Panc1 (cell line): ENCODE measurements around the gene AHRR. TPM values are rescaled to one million over a fixed set of nuclear protein-coding genes. Genes with fewer than 3 reads are reported as not detected.
"Not testable (repeated sequence)": the region's sequence is repeated elsewhere in the genome, so short reads cannot be mapped to it uniquely, and the experiment has no call there.

Source experiments
- ATAC-seq: fragments of 200-7000 bp; cut with Tn5 transposase; 2 replicates; pipeline ENCODE4 v1.9.1; 2020; ENCODE audit warnings: mild to moderate bottlenecking, moderate library complexity
- BruUV-seq: library from RNA; stranded (reverse); fragments of 400-500 nt; replicated peaks from 2 replicates; lab custom pipeline; 2021; lab: Mats Ljungman, UMichigan
- CTCF ChIA-PET: fragments of 300-600 bp; sonication (Branson Sonifier 250); formaldehyde crosslinking; loops from one replicate; lab custom pipeline; 2022; ENCODE audit warnings: antibody characterized with exemption; lab: Charles Lee
- POLR2A ChIA-PET: fragments of 300-600 bp; sonication (Branson Sonifier 250); formaldehyde crosslinking; loops from one replicate; lab custom pipeline; 2022; ENCODE audit warnings: antibody characterized with exemption; lab: Charles Lee
- DNase-seq: peaks from one replicate; pipeline ENCODE4 v3.0.0-alpha.2; 2010; ENCODE audit warnings: low read depth, low spot score
- H3K27ac ChIP-seq: 2 replicates; pipeline ENCODE4 v1.5.1; 2011; ENCODE audit warnings: mild to moderate bottlenecking, low read length, inconsistent platforms
- H3K27me3 ChIP-seq: fragments of 200-500 bp; sonication (Bioruptor generic); 2 replicates; pipeline ENCODE4 v1.6.0; 2014; ENCODE audit warnings: low read length, inconsistent platforms; ENCODE audit not compliant: control insufficient read depth, insufficient read depth
- H3K36me3 ChIP-seq: fragments of 200-500 bp; sonication (Bioruptor generic); 2 replicates; pipeline ENCODE4 v1.5.1; 2014; ENCODE audit warnings: inconsistent platforms, mild to moderate bottlenecking, low read length, moderate library complexity; ENCODE audit not compliant: control insufficient read depth, insufficient read depth
- H3K4me1 ChIP-seq: 2 replicates; pipeline ENCODE4 v1.5.1; 2011; ENCODE audit warnings: inconsistent platforms, mild to moderate bottlenecking, low read length, moderate library complexity; ENCODE audit not compliant: control insufficient read depth, insufficient read depth
- H3K4me3 ChIP-seq, 2 experiments: 2 replicates each; pipeline ENCODE4 v1.5.1; 2011 to 2012; ENCODE audit warnings: low read depth in 2 of 2, low read length in 2 of 2, mild to moderate bottlenecking in 2 of 2, inconsistent platforms in 1 of 2, moderate library complexity in 1 of 2
- H3K9me3 ChIP-seq: fragments of 200-500 bp; sonication (Bioruptor generic); 2 replicates; pipeline ENCODE4 v1.5.1; 2014; ENCODE audit warnings: low read depth, mild to moderate bottlenecking, inconsistent platforms, low read length, moderate library complexity; ENCODE audit not compliant: control insufficient read depth, insufficient read depth
- POLR2AphosphoS5 ChIP-seq: IDR thresholded peaks from 2 replicates; pipeline ENCODE4 v1.6.1; 2012; ENCODE audit warnings: mild to moderate bottlenecking, low read depth, low read length, moderate library complexity
- SIN3A ChIP-seq: IDR thresholded peaks from 2 replicates; pipeline ENCODE4 v1.6.1; 2012; ENCODE audit warnings: low read depth, mild to moderate bottlenecking, low read length, moderate library complexity, borderline replicate concordance; ENCODE audit not compliant: insufficient read depth
- TCF7L2 ChIP-seq: IDR thresholded peaks from 2 replicates; pipeline ENCODE4 v1.6.1; 2011; ENCODE audit warnings: mild to moderate bottlenecking, low read depth, low read length, inconsistent platforms
- in situ Hi-C: cut with HindIII; loops from 2 replicates; pipeline ENCODE4 v1.10.0; 2016; ENCODE audit warnings: low sequenced_read_pairs, low pct_unique_long_range_greater_than_20kb
- intact Hi-C: fragments of 100-400 bp; cut with micrococcal nuclease; formaldehyde crosslinking; loops from one replicate; pipeline ENCODE4 v1.10.0; 2022; ENCODE audit not compliant: unreplicated experiment
- total RNA-seq: library from RNA; stranded (reverse); gene quantifications from one replicate; pipeline ENCODE4 v1.2.1, GENCODE V29; 2021; ENCODE audit not compliant: unreplicated experiment
- TF ChIP-seq, protein P1 (sequence below): fragments of 450-650 bp; IDR thresholded peaks from 2 replicates; pipeline ENCODE4 v1.5.1; 2017; ENCODE audit warnings: mild to moderate bottlenecking
- TF ChIP-seq, protein P2 (sequence below), 2 experiments: IDR thresholded peaks; 2 replicates each; pipeline ENCODE4 v1.6.1; 2011 to 2012; ENCODE audit warnings: low read depth in 2 of 2, control low read depth in 1 of 2, low read length in 1 of 2, mild to moderate bottlenecking in 1 of 2, moderate library complexity in 1 of 2; ENCODE audit not compliant: insufficient read depth in 1 of 2

The AHRR gene
- total RNA-seq, 1 experiment from 2014 or later = 23.6 TPM

DNA sequence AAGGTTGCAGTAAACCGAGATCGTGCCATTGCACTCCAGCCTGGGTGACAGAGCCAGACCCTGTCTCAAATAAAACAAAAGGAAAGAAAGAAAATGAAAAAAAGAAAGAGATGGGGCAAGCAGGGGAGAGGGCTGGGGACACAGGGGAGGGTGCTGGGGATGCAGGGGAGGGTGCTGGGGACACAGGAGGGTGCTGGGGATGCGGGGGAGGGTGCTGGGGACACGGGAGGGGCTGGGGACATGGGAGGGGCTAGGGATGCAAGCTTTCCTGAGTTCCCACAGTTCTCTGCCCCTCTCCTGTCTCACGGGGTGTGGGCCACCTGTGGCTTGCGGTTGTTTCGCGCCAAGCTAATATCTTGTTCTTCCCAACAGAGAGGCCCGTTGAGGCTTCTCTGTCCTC is 42.9 kb upstream of the AHRR start:
- no peaks in the 10 kb centered on the region for H3K9me3 ChIP-seq

DNA sequence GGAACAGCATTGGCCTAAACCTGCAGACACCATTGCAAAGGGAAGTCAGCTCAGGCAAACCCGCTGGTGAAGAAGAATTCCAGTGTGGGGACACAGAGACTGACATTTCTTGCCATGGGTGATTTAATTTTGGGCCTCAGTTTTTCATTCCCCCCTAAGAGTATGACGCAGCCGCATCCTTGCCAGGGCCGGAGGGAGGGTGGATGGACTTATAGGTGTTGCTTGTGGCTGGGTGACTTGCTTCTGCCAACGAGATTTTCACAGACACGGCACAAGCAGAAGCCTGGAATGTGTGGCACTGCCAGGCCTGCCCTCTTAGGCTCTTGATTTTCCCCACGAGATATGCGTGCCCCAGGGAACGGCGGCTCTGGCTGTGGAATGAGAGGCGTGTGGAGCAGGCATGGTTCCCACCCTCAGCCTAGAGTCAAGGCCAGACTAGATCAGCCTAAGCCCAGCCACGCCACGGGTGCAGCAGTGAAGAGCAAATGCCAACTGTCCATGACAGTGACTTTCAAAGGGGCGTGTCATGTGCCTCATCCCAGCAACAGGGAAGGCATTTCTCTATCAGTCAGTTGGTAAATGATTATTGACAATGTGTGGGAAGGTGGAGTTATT is 42.4 kb upstream of the AHRR start:
- DNase-seq, H3K27me3 ChIP-seq, intact Hi-C loops, H3K4me3 ChIP-seq, in situ Hi-C loops, BruUV-seq, H3K4me1 ChIP-seq, H3K27ac ChIP-seq, H3K9me3 ChIP-seq, CTCF ChIA-PET, ATAC-seq, H3K36me3 ChIP-seq: not testable (repeated sequence)
- POLR2A ChIA-PET = interaction anchor here (0.6 kb wide), 1 partner anchor 38 kb away, joined by 8 read pairs; no protein-coding TSS in a partner anchor

More for the DNA sequence above, 42.9 kb upstream of the AHRR start:
- BruUV-seq = no TSS peak
- H3K4me3 ChIP-seq = no peak overlapping the region
- H3K27ac ChIP-seq = no peak overlapping the region
- ChIA-PET POLR2A (no interaction called here), CTCF (interaction anchor here (0.7 kb wide), 1 partner anchor 22 kb away, joined by 3 read pairs; no protein-coding TSS in a partner anchor)
- DNase-seq (no peak), ATAC-seq (no peak)
- no peaks in the 10 kb centered on the region for H3K27me3 ChIP-seq
- intact Hi-C loops = no loop called here
- TF ChIP-seq TCF7L2 = no peak
- TF ChIP-seq SIN3A = no peak
- TF ChIP-seq, protein P1, sequence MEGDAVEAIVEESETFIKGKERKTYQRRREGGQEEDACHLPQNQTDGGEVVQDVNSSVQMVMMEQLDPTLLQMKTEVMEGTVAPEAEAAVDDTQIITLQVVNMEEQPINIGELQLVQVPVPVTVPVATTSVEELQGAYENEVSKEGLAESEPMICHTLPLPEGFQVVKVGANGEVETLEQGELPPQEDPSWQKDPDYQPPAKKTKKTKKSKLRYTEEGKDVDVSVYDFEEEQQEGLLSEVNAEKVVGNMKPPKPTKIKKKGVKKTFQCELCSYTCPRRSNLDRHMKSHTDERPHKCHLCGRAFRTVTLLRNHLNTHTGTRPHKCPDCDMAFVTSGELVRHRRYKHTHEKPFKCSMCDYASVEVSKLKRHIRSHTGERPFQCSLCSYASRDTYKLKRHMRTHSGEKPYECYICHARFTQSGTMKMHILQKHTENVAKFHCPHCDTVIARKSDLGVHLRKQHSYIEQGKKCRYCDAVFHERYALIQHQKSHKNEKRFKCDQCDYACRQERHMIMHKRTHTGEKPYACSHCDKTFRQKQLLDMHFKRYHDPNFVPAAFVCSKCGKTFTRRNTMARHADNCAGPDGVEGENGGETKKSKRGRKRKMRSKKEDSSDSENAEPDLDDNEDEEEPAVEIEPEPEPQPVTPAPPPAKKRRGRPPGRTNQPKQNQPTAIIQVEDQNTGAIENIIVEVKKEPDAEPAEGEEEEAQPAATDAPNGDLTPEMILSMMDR = no peak
- TF ChIP-seq POLR2AphosphoS5 = no peak
- TF ChIP-seq, protein P2, sequence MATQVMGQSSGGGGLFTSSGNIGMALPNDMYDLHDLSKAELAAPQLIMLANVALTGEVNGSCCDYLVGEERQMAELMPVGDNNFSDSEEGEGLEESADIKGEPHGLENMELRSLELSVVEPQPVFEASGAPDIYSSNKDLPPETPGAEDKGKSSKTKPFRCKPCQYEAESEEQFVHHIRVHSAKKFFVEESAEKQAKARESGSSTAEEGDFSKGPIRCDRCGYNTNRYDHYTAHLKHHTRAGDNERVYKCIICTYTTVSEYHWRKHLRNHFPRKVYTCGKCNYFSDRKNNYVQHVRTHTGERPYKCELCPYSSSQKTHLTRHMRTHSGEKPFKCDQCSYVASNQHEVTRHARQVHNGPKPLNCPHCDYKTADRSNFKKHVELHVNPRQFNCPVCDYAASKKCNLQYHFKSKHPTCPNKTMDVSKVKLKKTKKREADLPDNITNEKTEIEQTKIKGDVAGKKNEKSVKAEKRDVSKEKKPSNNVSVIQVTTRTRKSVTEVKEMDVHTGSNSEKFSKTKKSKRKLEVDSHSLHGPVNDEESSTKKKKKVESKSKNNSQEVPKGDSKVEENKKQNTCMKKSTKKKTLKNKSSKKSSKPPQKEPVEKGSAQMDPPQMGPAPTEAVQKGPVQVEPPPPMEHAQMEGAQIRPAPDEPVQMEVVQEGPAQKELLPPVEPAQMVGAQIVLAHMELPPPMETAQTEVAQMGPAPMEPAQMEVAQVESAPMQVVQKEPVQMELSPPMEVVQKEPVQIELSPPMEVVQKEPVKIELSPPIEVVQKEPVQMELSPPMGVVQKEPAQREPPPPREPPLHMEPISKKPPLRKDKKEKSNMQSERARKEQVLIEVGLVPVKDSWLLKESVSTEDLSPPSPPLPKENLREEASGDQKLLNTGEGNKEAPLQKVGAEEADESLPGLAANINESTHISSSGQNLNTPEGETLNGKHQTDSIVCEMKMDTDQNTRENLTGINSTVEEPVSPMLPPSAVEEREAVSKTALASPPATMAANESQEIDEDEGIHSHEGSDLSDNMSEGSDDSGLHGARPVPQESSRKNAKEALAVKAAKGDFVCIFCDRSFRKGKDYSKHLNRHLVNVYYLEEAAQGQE (IDR thresholded peaks at IDR 0.05; ENCODE audit: insufficient read depth in 1 of 2, low read depth in 2 of 2, low read length in 1 of 2) = no peak
- peaks cover 10% of the 10 kb centered on the region; the same call in 1 of the 2 replicates for H3K36me3 ChIP-seq
- in situ Hi-C loops = no loop called here
- no peaks in the 10 kb centered on the region for H3K4me1 ChIP-seq

DNA sequence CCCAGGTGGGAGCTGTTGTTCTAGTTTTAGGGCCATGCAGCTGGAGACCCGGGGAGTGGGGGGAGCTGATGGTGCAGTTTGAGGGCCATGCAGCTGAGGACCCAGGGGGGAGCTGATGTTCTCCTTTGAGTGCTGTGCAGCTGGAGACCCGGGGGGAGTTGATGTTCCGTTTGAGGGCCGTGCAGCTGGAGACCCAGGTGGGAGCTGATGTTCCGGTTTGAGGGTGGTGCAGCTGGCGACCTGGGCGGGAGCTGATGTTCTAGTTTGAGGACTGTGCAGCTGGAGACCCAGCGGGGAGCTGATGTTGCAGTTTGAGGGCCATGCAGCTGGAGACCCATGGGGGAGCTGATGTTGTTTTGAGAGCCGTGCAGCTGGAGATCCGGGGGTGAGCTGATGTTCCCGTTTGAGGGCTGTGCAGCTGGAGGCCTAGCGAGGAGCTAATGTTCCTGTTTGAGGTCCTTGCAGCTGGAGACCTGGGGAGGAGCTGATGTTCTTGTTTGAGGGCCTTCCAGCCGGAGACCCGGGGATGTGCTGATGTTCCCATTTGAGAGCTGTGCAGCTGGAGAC is 35.4 kb upstream of the AHRR start:
- Histone ChIP-seq H3K4me3 (no peak overlapping the region), H3K9me3 (no peaks in the 10 kb centered on the region), H3K4me1 (no peaks in the 10 kb centered on the region), H3K36me3 (no peaks in the 10 kb centered on the region; the same call in 1 of the 2 replicates), H3K27ac (no peak overlapping the region), H3K27me3 (no peaks in the 10 kb centered on the region)
- in situ Hi-C loops = no loop called here
- ChIA-PET POLR2A (no interaction called here), CTCF (interaction anchor here (0.7 kb wide), 1 partner anchor 35 kb away, joined by 3 read pairs; the partner anchor contains the start of gene AHRR)
- DNase-seq (no peak), ATAC-seq (no peak)
- TF ChIP-seq POLR2AphosphoS5 (no peak), TCF7L2 (no peak), SIN3A (no peak)
- TF ChIP-seq, protein P1 = no peak
- TF ChIP-seq, protein P2 (IDR thresholded peaks at IDR 0.05; ENCODE audit: insufficient read depth in 1 of 2, low read depth in 2 of 2, low read length in 1 of 2) = no peak
- intact Hi-C loops = no loop called here
- no TSS peak for BruUV-seq
